Activated naive CD8-positive, alpha-beta T cell treated with anti-CD3 and anti-CD28 coated beads for 36 hours (primary cell): Measurements from ENCODE around the gene KRTDAP. TPM values are rescaled to one million over a fixed set of nuclear protein-coding genes. Genes with fewer than 3 reads are reported as not detected.

Experiments used
- DNase-seq: peaks from one replicate; pipeline ENCODE4 v3.0.0; 2021
- H3K27ac Mint-ChIP-seq: one replicate; pipeline ENCODE4 v1.8.0; 2022; ENCODE audit warnings: mild to moderate bottlenecking, moderate library complexity, mixed read lengths
- H3K27me3 Mint-ChIP-seq: one replicate; pipeline ENCODE4 v1.8.0; 2022; ENCODE audit warnings: mild to moderate bottlenecking, mixed read lengths
- H3K36me3 Mint-ChIP-seq: one replicate; pipeline ENCODE4 v1.8.0; 2021; ENCODE audit warnings: mild to moderate bottlenecking, mixed read lengths
- H3K4me1 Mint-ChIP-seq: one replicate; pipeline ENCODE4 v1.8.0; 2021; ENCODE audit warnings: mixed read lengths
- H3K4me3 Mint-ChIP-seq: one replicate; pipeline ENCODE4 v1.8.0; 2022; ENCODE audit warnings: mild to moderate bottlenecking, moderate library complexity, mixed read lengths
- H3K9me3 Mint-ChIP-seq: one replicate; pipeline ENCODE4 v1.8.0; 2022; ENCODE audit warnings: mixed read lengths
- total RNA-seq, 2 experiments: library from RNA; stranded (reverse); gene quantifications; one replicate each; pipeline ENCODE4 v1.2.3, GENCODE V29; 2021

Gene KRTDAP
- total RNA-seq, 2 experiments from 2014 or later: not detected

GRCh38 chr19:35501684-35502083 is 11.4 kb upstream of the KRTDAP start:
- no peak overlapping the region for H3K27ac Mint-ChIP-seq
- no peak overlapping the region for H3K4me3 Mint-ChIP-seq
- no peak for DNase-seq
- peaks cover 20% of the 10 kb centered on the region for H3K27me3 Mint-ChIP-seq
- no peaks in the 10 kb centered on the region for H3K9me3 Mint-ChIP-seq
- H3K36me3 Mint-ChIP-seq: no peaks in the 10 kb centered on the region
- no peaks in the 10 kb centered on the region for H3K4me1 Mint-ChIP-seq

GRCh38 chr19:35500611-35501010 is 10.3 kb upstream of the KRTDAP start:
- DNase-seq: no peak
- H3K27ac Mint-ChIP-seq: no peak overlapping the region
- H3K36me3 Mint-ChIP-seq: no peaks in the 10 kb centered on the region
- no peaks in the 10 kb centered on the region for H3K9me3 Mint-ChIP-seq
- peaks cover 14% of the 10 kb centered on the region for H3K27me3 Mint-ChIP-seq
- peaks cover under 1% of the 10 kb centered on the region for H3K4me1 Mint-ChIP-seq
- H3K4me3 Mint-ChIP-seq: no peak overlapping the region

- peaks cover 7% of the 10 kb centered on the region for H3K4me1 Mint-ChIP-seq
- H3K9me3 Mint-ChIP-seq: no peaks in the 10 kb centered on the region
- H3K36me3 Mint-ChIP-seq: no peaks in the 10 kb centered on the region
- no peak overlapping the region for H3K27ac Mint-ChIP-seq
- peaks cover 5% of the 10 kb centered on the region for H3K27me3 Mint-ChIP-seq
- no peak for DNase-seq
- H3K4me3 Mint-ChIP-seq: no peak overlapping the region
Observed at GRCh38 chr19:35498984-35499527, 8.8 kb upstream of the KRTDAP start.

- no peaks in the 10 kb centered on the region for H3K36me3 Mint-ChIP-seq
- H3K9me3 Mint-ChIP-seq: no peaks in the 10 kb centered on the region
- no peak overlapping the region for H3K27ac Mint-ChIP-seq
- no peak for DNase-seq
- H3K4me3 Mint-ChIP-seq: no peak overlapping the region
- peaks cover 7% of the 10 kb centered on the region for H3K4me1 Mint-ChIP-seq
- H3K27me3 Mint-ChIP-seq: peaks cover 3% of the 10 kb centered on the region
Observed at GRCh38 chr19:35498220-35498619, 8.0 kb upstream of the KRTDAP start.

- no peak for DNase-seq
- H3K4me3 Mint-ChIP-seq: no peak overlapping the region
- H3K36me3 Mint-ChIP-seq: no peaks in the 10 kb centered on the region
- peaks cover 7% of the 10 kb centered on the region for H3K4me1 Mint-ChIP-seq
- H3K27ac Mint-ChIP-seq: no peak overlapping the region
- no peaks in the 10 kb centered on the region for H3K27me3 Mint-ChIP-seq
- no peaks in the 10 kb centered on the region for H3K9me3 Mint-ChIP-seq
Observed at GRCh38 chr19:35497406-35497805, 7.1 kb upstream of the KRTDAP start.

- peak; percentile 78 for DNase-seq
- H3K36me3 Mint-ChIP-seq: no peaks in the 10 kb centered on the region
- no peak overlapping the region for H3K4me3 Mint-ChIP-seq
- peaks cover 7% of the 10 kb centered on the region for H3K4me1 Mint-ChIP-seq
- no peaks in the 10 kb centered on the region for H3K27me3 Mint-ChIP-seq
- no peak overlapping the region for H3K27ac Mint-ChIP-seq
- no peaks in the 10 kb centered on the region for H3K9me3 Mint-ChIP-seq
Observed at GRCh38 chr19:35495107-35496064, 5.1 kb upstream of the KRTDAP start.

GRCh38 chr19:35493971-35494370 is 3.7 kb upstream of the KRTDAP start:
- no peak overlapping the region for H3K4me3 Mint-ChIP-seq
- no peaks in the 10 kb centered on the region for H3K9me3 Mint-ChIP-seq
- H3K36me3 Mint-ChIP-seq: no peaks in the 10 kb centered on the region
- peaks cover 7% of the 10 kb centered on the region for H3K4me1 Mint-ChIP-seq
- H3K27ac Mint-ChIP-seq: no peak overlapping the region
- H3K27me3 Mint-ChIP-seq: no peaks in the 10 kb centered on the region
- no peak for DNase-seq

- H3K4me3 Mint-ChIP-seq: no peak overlapping the region
- H3K4me1 Mint-ChIP-seq: peaks cover 13% of the 10 kb centered on the region
- H3K9me3 Mint-ChIP-seq: no peaks in the 10 kb centered on the region
- H3K36me3 Mint-ChIP-seq: no peaks in the 10 kb centered on the region
- DNase-seq: no peak
- no peak overlapping the region for H3K27ac Mint-ChIP-seq
- H3K27me3 Mint-ChIP-seq: no peaks in the 10 kb centered on the region
Observed at GRCh38 chr19:35491836-35492360, 1.6 kb upstream of the KRTDAP start.

- Mint-ChIP-seq H3K27me3 (no peaks in the 10 kb centered on the region), H3K4me3 (no peak overlapping the region), H3K27ac (no peak overlapping the region)
Observed at GRCh38 chr19:35488677-35489076, 1.6 kb downstream of the KRTDAP start.

GRCh38 chr19:35487656-35488182 is 2.5 kb downstream of the KRTDAP start:
- DNase-seq: no peak
- Mint-ChIP-seq H3K36me3 (no peaks in the 10 kb centered on the region), H3K27me3 (no peaks in the 10 kb centered on the region), H3K4me1 (peaks cover 8% of the 10 kb centered on the region), H3K9me3 (no peaks in the 10 kb centered on the region), H3K4me3 (no peak overlapping the region), H3K27ac (no peak overlapping the region)

More at GRCh38 chr19:35488677-35489076, 1.6 kb downstream of the KRTDAP start:
- Mint-ChIP-seq H3K36me3 (no peaks in the 10 kb centered on the region), H3K9me3 (no peaks in the 10 kb centered on the region), H3K4me1 (peaks cover 8% of the 10 kb centered on the region)
- no peak for DNase-seq

GRCh38 chr19:35486268-35486708 is 4.0 kb downstream of the KRTDAP start:
- Mint-ChIP-seq H3K27ac (no peak overlapping the region), H3K36me3 (no peaks in the 10 kb centered on the region), H3K4me3 (no peak overlapping the region), H3K4me1 (peaks cover 8% of the 10 kb centered on the region), H3K27me3 (no peaks in the 10 kb centered on the region), H3K9me3 (no peaks in the 10 kb centered on the region)
- DNase-seq: no peak

- H3K4me3 Mint-ChIP-seq: no peak overlapping the region
- no peak overlapping the region for H3K27ac Mint-ChIP-seq
- H3K4me1 Mint-ChIP-seq: peaks cover 8% of the 10 kb centered on the region
- no peaks in the 10 kb centered on the region for H3K27me3 Mint-ChIP-seq
- DNase-seq: no peak
- H3K36me3 Mint-ChIP-seq: no peaks in the 10 kb centered on the region
- H3K9me3 Mint-ChIP-seq: no peaks in the 10 kb centered on the region
Observed at GRCh38 chr19:35484252-35485036, 5.8 kb downstream of the KRTDAP start.

GRCh38 chr19:35483089-35483488 is 7.2 kb downstream of the KRTDAP start:
- H3K27me3 Mint-ChIP-seq: no peaks in the 10 kb centered on the region
- H3K27ac Mint-ChIP-seq: no peak overlapping the region

GRCh38 chr19:35478794-35479677 is 11.2 kb downstream of the KRTDAP start:
- H3K36me3 Mint-ChIP-seq: no peaks in the 10 kb centered on the region
- no peaks in the 10 kb centered on the region for H3K4me1 Mint-ChIP-seq
- DNase-seq: no peak
- no peak overlapping the region for H3K27ac Mint-ChIP-seq
- no peaks in the 10 kb centered on the region for H3K9me3 Mint-ChIP-seq
- H3K27me3 Mint-ChIP-seq: peaks cover 4% of the 10 kb centered on the region
- no peak overlapping the region for H3K4me3 Mint-ChIP-seq

More at GRCh38 chr19:35483089-35483488, 7.2 kb downstream of the KRTDAP start:
- Mint-ChIP-seq H3K4me1 (peaks cover 8% of the 10 kb centered on the region), H3K4me3 (no peak overlapping the region), H3K9me3 (no peaks in the 10 kb centered on the region), H3K36me3 (no peaks in the 10 kb centered on the region)
- DNase-seq: no peak
